NCI-H2196 treated with DMSO at 0.1 percent for 48 hours (cell line): ENCODE data around the gene MT3.
"Not testable (repeated sequence)": the region's sequence is repeated elsewhere in the genome, so short reads cannot be mapped to it uniquely, and the experiment has no call there.

Experiments
- DNase-seq: peaks from one replicate; lab custom pipeline; 2025; ENCODE audit not compliant: unreplicated experiment; lab: John Stamatoyannopoulos, UW

The MT3 gene

GRCh38 chr16:56608876-56609462 is 19.6 kb downstream of the MT3 start:
- DNase-seq, result no peak

DNA sequence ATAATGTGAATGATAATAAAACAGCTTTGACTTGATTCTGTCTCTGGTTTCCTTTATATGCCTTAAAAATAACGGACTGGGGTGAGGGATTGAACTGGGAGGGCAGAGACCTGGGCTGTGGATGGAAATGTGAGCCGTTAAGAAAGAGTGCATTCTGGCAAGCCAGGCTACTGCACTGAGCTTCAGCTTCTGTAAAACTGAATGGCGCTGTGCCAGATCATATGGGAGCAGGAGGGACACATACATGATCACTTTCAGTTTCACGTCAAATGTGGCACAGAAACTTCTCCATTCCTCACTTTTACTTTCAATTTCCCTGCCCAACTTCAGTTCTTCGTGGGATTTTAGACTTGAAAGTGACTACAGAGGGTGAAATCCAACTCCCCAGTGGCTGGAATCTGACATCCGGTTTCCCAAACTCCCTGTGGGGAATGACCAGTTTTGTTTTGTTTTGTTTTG is 20.2 kb downstream of the MT3 start:
- no peak for DNase-seq

GRCh38 chr16:56610017-56610608 is 20.8 kb downstream of the MT3 start:
- no peak for DNase-seq

DNA sequence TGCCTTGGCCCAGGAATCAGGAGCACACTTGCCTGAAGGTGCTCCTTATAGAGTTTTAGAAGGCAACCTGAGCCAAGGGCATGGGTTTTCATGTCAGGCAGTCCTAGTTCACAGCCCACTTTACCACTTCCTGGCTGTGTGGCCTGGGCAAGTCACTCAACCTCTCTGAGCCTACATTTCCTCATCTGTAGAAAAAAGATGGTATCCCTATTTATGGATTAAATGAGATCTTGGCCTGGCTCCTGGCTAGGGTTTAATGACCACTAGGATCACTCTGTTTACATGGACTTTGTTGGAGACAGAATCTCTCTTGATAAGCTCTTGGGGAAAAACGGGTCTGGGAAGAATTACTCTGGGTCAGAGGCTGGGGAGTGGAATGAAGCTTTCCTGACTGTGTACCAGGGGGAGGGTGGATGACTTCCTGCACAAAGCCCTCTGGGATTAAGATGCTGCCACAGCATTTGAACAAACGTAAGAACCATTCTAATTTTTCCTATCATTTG is 21.3 kb downstream of the MT3 start:
- no peak for DNase-seq

GRCh38 chr16:56611281-56611833 is 22.0 kb downstream of the MT3 start:
- no peak for DNase-seq

DNA sequence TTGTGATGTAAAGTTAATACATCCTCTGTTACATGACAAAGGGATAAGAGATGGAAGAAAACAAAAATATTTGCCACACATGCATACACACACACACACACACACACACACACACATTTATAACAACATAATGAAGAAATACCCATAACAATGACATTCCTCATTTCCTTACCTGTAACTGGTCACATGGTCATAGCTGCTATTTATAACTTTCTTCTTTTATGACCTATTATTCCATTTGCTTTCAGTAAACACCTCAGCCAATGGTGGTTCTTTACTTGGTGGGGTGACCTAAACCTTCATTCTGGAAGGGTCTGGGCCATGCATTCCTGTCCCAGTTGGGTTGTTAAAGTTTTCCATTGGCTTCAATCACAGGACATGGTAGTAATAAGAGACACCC is 24.4 kb downstream of the MT3 start:
- no peak for DNase-seq

DNA sequence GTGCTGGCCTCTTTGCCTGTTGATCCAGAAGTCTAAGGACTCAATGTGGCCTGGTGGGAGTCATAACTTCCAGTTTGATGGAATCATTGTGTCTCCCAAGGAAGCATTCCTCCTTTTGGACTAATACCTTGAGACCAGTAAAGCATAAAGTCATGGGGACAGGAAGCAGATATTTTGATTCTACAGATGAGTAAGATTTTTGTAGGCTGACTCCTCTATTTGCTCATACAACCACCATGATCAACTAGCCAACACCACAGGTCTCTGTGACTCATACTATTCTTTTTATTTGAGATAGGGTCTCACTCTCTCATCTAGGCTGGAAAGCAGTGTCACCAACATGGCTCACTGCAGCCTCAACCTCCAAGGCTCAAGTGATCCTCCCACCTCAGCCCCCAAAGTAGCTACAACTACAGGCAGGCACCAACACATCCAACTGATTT is 25.2 kb downstream of the MT3 start:
- no peak for DNase-seq

- no peak for DNase-seq
These were observed 26.0 kb downstream of the MT3 start for GRCh38 chr16:56615353-56615752.

DNA sequence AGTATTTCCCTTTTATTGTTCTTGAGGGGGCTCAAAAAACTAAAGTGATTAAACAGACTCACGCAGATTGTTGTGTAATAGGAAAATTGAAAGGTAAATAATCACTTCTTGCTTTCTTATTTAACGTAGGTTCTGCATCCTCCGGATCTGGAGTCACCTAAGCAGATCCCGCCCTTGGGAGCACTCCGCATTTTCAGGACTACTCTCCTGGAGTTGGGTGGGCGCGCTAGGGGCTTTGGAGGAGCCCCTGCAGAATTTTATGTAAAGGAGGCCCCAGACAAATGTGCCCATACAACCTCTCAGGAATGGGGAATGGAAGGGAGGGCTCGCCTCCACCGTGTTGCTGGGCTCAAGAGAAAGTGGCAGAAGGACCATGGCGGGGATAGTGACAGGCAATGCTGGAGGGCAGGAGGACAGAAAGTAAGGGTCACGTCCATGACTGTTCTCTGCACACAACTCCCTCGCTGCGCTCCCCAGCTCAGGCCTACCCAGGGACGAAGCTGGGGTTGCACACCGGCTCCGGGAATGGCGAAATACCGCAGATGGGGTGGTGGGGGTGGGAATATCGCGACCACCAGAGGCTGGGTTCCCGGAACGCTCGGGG is 27.4 kb downstream of the MT3 start:
- DNase-seq, result no peak

DNA sequence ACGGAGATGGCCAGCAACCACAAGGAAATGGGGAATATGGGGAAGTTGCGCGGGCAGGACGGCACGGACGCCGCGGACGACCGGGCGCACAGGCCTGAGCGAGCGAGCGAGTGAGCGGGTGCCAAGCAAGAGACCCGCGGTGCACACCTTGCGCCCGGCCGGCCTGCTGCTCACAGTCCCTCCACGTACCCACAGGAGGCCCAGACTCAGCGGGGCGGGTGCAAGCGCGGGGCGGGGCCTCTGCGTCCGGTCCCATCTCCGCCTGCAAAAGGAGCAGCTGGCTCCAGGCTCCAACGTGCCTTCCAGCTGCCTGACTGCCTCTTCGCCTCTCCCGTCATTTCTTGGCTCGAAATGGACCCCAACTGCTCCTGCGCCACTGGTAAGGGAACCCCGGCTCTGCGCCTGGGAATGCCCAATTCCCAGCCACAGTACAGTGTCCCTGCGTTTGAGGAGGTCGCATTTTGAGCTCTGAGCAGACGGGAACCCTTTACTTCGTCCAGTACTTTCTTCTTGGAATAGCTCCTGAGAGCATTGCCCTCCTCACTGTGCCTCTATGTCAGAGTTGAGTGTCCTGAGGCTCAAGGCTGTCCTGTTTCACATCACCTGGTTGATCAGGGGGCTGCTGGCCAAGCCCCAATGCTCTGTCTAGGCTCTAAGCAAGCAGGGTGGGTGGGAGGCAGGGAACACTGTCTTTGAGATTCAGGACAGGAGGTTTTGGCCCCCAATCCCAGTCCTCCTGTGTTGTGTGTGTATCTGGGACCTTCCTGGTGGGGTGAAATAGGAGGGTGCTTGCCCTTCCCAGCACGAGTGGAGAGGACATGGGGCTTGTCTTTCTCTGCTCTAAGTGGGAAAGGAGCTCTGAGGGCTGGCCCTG is 28.1 kb downstream of the MT3 start:
- no peak for DNase-seq

DNA sequence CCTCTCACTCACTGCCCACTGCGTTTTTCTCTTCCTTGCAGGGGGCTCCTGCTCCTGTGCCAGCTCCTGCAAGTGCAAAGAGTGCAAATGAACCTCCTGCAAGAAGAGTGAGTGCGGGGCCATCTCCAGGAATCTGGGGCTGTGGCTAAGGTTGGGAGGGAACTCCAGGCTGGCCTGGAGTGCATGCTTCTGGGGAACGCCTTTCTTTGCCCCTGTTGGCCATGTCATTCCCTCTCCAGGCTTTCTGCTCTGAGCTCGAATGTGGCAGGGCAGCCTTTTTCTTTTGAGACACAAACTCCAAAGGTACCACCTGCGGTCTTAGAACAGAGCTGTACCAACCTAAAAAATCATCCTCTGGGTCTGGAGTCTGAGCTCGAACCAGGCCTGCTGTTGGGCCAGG is 28.8 kb downstream of the MT3 start:
- no peak for DNase-seq

DNA sequence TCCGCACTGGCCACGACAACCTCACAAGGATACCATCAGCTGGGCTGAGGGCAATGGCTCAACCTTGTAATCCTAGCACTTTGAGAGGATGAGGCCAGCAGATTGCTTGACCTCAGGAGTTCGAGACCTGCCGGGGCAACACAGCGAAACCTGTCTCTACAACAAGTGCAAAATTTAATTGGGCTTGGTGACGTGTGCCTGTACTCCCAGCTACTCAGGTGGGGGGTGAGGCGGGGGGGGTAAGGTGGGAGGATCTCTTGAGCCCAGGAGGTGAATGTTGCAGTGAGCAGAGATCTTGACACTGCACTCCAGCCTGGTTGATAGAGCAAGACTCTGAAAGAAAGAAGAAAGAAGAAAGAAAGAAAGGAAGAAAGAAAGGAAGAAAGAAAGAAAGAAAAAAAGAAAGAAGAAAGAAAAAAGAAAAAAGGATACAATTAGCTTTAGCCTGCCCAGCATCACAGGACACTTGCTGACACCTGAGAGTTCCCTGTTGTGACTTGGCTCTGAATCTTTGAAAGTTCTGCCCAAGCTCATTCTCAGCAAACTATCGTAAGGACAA is 31.1 kb downstream of the MT3 start:
- DNase-seq, result no peak

GRCh38 chr16:56621665-56622445 is 32.5 kb downstream of the MT3 start:
- not testable (repeated sequence) for DNase-seq

DNA sequence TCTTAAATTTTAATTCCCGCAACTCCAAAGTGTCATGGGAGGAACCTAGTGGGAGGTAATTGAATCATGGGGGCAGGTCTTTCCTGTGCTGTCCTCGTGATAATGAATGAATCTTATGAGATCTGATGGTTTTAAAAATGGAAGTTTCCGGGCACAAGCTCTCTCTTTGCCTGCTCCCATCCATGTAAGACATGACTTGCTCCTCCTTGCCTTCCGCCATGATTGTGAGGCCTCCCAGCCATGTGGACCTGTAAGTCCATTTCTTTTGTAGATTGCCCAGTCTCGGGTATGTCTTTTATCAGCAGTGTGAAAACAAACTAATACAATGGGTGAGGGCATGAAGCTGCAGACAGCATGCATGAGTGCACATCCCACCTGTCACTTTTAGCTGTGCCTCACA is 33.9 kb downstream of the MT3 start:
- DNase-seq, result not testable (repeated sequence)

GRCh38 chr16:56623637-56624036 is 34.3 kb downstream of the MT3 start:
- DNase-seq, result no peak

DNA sequence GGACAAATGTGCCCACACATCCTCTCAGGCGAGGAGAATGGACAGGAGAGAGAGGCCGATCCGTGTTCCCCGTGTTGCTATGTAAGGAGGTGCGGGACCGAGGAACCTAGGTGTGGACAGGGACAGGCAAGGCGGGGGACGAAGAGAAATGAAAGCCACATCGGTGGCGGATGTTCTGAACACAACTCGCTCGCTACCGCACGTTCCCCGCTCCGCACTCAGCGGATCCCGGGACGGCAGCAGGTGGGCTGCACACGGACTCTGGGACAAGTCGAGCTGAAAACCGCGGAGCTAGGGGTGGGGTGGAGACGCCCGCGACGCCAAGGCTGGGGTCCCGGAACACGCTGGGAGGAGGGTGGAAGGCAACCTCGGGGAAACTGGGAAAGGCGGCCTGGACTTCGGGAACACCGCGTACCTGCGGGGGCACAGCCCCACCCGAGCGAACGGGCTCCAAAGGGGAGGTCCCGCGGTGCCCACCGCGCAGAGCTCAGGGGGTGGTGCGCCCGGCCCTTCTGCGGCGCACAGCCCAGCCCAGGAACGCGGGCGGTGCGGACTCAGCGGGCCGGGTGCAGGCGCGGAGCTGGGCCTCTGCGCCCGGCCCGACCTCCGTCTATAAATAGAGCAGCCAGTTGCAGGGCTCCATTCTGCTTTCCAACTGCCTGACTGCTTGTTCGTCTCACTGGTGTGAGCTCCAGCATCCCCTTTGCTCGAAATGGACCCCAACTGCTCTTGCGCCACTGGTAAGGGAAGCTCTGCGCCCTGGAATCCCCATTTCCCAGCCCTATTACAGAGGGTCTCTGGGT is 36.0 kb downstream of the MT3 start, which contains the start of gene MT1E:
MT1E (plus strand) TSS at position 642 of the 803 bp plus-strand sequence; CDS start at position 713, 71 bp downstream.
- DNase-seq, result no peak

DNA sequence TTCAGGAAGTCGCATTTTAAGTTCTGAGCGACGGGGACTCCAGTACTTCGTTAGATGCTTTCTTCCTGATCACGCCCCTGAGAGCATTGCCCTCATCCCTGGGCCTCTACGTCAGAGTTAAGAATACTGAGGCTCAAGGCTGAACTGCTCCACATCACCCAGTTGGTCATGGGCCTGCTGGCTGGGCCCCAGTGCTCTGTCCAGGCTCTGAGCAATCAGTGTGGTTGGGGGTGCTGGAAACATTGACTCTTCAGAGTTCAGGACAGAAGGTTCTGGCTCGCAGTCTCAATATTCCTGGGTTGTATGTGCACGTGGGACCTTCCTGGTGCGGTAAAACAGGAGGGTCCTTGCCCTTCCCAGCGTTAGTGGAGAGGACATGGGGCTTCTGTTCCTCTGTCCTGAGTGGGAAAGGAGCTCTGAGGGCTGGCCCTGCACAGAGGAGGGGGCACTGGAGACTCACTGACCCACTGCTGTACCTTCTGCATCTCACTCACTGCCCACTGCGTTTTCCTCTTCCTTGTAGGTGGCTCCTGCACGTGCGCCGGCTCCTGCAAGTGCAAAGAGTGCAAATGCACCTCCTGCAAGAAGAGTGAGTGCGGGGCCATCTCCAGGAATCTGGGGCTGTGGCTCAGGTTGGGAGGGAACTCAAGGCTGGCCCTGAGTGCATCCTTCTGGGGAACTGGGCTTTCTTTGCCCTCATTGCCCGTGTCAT is 36.8 kb downstream of the MT3 start:
- DNase-seq, result no peak

DNA sequence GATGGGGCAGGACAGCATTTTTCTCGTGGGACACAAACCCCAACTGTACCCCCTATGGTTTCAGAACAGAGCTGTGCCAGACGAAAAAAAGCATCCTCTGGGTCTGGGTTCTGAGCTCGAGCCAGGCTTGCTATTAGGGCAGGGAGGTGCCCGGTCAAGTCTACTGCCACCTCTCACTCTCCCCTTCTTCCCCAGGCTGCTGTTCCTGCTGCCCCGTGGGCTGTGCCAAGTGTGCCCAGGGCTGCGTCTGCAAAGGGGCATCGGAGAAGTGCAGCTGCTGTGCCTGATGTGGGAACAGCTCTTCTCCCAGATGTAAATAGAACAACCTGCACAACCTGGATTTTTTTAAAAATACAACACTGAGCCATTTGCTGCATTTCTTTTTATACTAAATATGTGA is 37.4 kb downstream of the MT3 start:
- DNase-seq, result no peak
